NCI-H1436 treated with DMSO at 0.1 percent for 48 hours (cell line): ENCODE results near the gene DNAJC11.
A peak's percentile ranks its signal among the peaks of the same experiment; 100 is the strongest.

Source experiments
- DNase-seq: peaks from one replicate; lab custom pipeline; 2025; lab: John Stamatoyannopoulos, UW

DNAJC11 gene

DNA sequence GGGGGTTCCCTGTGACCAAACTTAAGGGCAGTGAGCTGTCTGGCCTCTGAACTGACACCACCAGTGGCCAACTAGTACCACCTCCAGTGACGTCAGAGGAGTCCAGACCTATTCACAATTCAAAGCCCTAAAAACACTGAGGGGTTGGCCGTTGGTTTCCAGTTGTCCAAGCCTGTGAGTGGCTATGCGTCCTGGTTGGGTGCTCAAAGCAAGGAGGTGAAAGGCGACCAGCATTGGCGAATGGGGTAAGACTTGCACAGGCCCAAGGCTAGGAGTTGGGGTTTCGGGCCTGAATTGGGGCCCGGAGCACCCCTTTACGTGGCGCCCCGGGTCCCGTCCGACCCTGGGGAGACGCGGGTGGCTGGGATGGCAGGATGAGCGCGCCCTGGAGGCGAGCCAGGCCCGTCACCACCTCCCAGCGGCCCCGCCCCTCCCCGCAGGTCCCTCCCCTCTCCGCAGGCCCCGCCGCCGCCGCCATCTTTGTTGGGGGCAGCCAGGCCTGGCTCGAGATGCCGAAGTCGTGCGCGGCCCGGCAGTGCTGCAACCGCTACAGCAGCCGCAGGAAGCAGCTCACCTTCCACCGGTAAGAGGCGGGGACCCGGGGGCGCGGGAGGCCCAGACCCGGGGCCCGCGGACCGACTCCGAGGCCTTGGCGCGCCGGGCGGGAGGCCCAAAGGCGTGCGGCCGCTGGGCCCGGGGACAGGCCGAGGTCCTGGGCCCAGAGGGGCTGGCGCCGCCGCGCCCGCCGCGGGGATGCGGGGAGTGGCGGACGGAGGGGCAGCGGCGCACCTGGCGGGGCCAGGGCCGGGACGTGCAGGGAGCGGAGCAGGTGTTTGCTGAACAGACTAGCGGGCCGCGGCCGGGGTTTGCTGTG, 76.7 kb downstream of the DNAJC11 start, which contains the start of gene THAP3:
THAP3 (plus strand) TSS at position 159 of the 874 bp plus-strand sequence; CDS start at position 510, 351 bp downstream.
- no peak for DNase-seq

GRCh38 chr1:6623269-6623965, 78.2 kb downstream of the DNAJC11 start:
- no peak for DNase-seq

DNA sequence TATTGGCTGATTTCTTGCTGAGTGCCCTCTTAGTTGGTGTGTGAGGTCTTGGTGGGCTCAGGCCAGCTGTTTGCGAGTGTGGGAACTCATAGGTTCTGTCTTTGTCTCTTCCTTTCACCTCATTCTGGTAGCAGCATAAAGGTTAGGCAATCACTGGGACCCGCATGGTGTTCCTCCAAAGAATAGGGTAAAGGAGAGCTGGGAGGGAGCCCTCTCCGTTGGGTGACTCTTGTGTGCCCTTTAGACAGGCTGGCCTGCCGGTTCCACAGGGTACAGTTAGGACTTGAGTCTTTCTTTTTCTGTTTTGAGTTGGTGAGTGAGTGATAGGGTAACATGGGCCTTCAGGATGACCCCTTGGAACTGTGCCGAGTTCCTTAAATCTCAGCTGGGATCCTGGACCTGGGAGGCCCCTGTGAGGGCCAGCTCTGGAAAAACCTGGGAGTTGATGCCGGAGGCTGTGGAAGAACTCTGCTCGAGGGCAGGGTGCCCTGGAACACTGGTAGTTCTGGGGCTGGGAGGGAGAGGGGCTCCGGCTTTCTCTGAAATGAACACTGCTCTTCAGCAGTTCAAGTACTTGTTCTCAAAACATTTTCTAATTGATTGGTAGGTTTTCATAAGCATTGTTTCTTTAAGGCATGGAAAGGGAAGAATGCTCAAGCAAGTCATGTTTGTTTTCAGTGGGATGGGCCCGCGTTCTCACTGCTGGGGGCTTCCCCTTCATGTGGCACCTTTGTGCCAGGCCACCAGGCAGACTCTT, 79.0 kb downstream of the DNAJC11 start:
- DNase-seq: no peak

GRCh38 chr1:6621429-6622391, 79.9 kb downstream of the DNAJC11 start:
- DNase-seq: no peak

DNA sequence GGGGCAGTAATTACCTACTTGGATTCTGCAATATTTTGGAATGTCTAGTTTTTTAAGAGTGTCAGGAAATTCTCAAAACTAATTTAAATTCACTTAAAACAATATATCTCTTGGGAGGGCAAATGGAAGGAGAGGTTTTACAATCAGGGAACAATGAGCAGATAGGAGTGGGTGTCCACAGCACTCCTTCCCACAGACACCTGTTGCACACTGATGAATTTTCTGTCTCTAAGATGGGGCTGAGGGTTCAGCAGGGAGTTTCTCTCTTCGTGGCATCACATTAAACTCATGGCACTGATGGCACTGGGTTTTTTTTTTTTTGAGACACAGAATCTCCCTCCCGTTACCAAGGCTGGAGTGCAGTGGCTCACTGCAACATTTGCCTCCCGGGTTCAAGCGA, 82.6 kb downstream of the DNAJC11 start:
- no peak for DNase-seq

DNA sequence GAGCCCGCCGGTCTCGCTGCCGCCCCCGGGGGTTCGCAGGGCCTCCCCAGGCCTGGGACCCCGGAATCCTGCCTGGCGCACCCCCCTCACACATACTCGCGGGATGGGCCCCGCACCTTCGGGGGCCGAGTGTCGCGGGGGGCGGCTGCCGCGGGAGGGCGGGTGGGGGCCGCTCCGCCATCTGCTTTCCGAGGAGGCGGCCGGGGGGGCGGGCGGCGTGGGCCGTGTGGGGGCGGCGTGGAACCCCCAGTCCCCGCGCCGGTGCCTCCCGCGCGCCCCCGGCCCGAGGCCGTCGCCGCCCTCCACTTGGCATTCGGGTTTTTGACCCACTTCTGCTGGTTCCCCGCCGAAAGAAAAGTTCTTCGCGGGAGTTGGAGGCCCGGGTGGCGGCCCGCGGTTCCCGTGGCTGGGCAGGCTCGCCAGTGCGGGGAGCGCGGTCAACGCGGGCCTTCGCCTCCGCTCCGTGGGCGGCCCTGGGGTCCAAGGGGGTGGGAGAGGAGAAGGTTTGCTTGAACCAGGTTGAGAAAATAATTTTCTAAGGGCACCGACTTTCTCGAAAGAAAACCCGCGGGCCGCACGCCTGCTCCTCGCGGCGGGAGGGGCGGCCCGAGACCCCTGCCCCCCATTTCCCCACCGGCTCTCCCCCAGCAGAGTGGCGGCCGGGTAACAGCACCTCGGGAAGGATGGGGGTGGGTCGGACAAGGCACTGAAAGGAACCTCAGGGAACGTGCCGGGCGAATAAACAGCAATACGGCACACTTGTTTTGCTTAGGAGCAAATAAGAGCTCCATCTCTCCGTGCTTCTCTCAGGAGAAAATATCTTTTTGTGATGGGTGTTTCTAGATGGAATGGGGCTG, 86.5 kb downstream of the DNAJC11 start:
- no peak for DNase-seq

- DNase-seq: no peak
Measured at GRCh38 chr1:6614019-6614928, 87.3 kb downstream of the DNAJC11 start.

- DNase-seq: peak; percentile 88
Measured at GRCh38 chr1:6613361-6614018, 88.1 kb downstream of the DNAJC11 start, which contains the start of gene PHF13. TSS of gene PHF13 (plus strand) at chr1:6613731. CDS start at chr1:6614067, 336 bp downstream.

- DNase-seq: no peak
Measured at GRCh38 chr1:6612641-6613360, 88.8 kb downstream of the DNAJC11 start.

DNA sequence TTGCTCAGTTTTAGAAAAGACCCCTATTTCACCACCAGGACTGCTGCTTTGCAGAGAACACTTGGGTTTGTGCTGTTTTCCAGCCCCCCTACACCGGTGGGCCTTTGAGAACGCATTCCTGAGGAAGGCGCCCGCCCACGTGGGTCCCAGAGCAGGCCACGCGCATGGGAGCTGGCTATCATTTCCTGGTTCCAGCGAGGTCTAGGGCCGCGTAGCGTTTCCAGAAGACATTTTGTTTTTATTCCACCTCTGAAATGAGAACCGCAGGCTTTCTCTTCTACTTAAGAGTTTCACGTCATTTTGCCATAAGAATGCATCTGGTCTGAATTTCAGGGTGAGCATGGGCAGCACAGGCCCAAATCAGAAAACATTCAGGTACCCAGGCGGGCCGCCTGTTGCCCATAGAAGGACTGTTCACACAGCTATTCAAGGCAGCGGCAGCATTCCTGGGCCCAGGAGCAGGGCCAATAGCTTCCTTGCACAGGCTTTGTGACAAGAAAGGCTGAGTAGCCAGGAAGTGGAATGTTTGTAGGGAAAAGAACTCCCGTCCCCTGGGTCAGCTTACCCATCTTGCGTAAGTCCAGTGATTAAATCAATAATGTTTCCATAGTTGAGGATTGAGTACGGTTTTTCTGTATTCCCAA, 97.6 kb downstream of the DNAJC11 start:
- DNase-seq: no peak

- DNase-seq: no peak
Measured at GRCh38 chr1:6603238-6603914, 98.2 kb downstream of the DNAJC11 start.

DNA sequence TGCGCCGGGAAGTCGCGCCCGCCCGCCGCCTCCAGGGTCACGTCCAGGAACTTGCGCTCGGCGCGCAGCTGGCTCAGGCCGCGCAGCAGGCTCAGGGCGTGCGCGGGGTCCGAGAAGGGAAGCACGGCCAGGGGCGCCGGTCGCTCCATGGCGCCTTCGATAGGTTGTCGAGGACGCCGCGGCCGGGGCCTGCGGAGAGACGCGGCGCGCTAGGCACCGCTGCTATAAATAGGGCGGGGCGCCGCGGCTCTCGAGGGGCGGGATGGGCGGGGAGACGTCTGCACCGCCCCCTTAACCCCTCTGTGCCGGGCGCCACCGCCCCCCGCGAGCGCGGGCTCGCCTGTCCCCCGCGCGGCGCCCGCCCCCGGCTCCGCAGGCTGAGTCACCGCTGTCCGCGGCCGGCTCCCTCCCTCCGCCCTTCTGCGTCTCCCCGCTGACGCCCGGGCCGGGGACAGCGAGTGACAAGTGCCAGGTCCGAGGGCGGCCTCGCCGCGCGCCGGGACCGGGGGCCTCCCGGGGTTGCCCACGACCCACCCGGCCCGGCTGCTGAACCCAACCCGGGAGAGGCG, 98.9 kb downstream of the DNAJC11 start, which contains the start of gene KLHL21:
KLHL21 (minus strand) TSS at position 201 of the 569 bp plus-strand sequence; CDS start at position 149, 52 bp downstream.
- no peak for DNase-seq

- DNase-seq: no peak
Measured at GRCh38 chr1:6601923-6602668, 99.5 kb downstream of the DNAJC11 start.

DNA sequence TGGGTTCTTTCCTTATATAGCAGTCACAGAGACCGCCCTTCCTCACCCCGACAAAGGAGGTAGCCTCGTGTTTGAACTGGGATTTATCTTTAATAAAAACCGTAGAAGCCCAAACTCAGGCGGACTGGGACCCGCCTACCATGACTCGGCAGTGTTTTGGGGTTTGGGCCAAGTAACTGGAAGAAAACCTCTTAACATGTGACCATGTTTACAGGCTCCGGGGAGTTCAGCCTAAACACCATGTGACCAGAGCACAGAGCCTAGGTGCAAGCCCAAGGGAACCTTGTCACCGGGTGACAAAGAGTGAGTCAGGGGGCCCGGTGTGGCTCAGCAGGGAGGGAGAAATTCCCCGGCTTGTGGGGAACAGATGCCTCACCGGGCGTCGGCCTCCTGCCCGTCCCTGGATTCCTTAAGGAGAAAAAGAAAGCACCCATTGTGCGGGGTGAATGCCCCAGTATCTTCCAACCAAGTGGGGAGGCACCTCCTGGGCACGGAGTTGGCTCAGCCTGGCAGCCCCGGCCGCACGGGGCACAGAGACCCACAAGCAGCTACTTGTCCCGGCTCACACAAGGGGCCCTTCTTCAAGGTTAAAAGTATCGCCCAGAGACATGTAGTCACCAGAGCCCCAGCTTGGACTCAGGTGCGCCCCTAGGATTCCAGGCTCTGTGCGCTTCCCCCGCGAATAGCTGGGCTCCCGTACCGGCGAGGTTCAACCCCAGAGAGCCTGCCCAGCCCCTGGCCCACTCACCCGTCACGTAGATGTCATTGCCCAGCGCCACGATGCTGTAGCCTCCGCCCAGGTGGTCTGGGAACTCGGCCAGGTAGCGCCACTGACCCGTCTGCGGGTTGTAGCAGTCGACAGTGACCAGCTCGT, 100.3 kb downstream of the DNAJC11 start:
- no peak for DNase-seq
